GM12878 (cell line): ENCODE data around the gene WDR19. TPM values are rescaled to one million over a fixed set of nuclear protein-coding genes. Genes with fewer than 3 reads are reported as not detected.

Source experiments
- ATAC-seq: fragments of 200-7000 bp; cut with Tn5 transposase; 3 replicates; pipeline ENCODE4 v1.9.1; 2020; ENCODE audit warnings: mild to moderate bottlenecking, moderate library complexity
- BruUV-seq: library from RNA; stranded (reverse); fragments of 400-500 nt; replicated peaks from 2 replicates; lab custom pipeline; 2021; lab: Mats Ljungman, UMichigan
- CTCF ChIA-PET: fragments of 300-600 bp; sonication (Branson Sonifier 250); formaldehyde crosslinking; extraction: SDS; loops from one replicate; lab custom pipeline; 2021; ENCODE audit warnings: inconsistent platforms; lab: Yijun Ruan, JAX
- POLR2A ChIA-PET: fragments of 350-600 bp; formaldehyde crosslinking; extraction: SDS; loops from one replicate; lab custom pipeline; 2021; ENCODE audit warnings: inconsistent platforms; lab: Charles Lee
- RAD21 ChIA-PET: fragments of 300-600 bp; sonication (Branson Sonifier 250); formaldehyde crosslinking; loops from one replicate; lab custom pipeline; 2023; ENCODE audit warnings: antibody characterized with exemption; ENCODE audit not compliant: unreplicated experiment; lab: Charles Lee
- SMC1A ChIA-PET: fragments of 300-600 bp; sonication (Branson Sonifier 250); formaldehyde crosslinking; loops from one replicate; lab custom pipeline; 2023; ENCODE audit not compliant: unreplicated experiment, uncharacterized antibody; lab: Charles Lee
- DNase-seq: peaks from one replicate; pipeline ENCODE4 v3.0.0-alpha.2; 2011; ENCODE audit warnings: low read depth, low spot score
- FAIRE-seq: peaks from 3 replicates; lab custom pipeline; 2011; peaks lifted over from hg19 to GRCh38; lab: Jason Lieb, UNC
- H2AFZ ChIP-seq: 2 replicates; pipeline ENCODE4 v1.6.0; 2011; ENCODE audit warnings: low read depth, low read length, control low read depth; ENCODE audit not compliant: control insufficient read depth
- H3K27ac ChIP-seq: 2 replicates; pipeline ENCODE4 v1.5.1; 2011; ENCODE audit warnings: control low read depth; ENCODE audit not compliant: control insufficient read depth, insufficient read depth
- H3K27me3 ChIP-seq, 2 experiments: replicated peaks in 1 of 2; 2 replicates each; pipeline versions ENCODE4 v1.6.0 to v1.6.1; 2011; ENCODE audit warnings: low read length in 1 of 2; ENCODE audit not compliant: control insufficient read depth in 2 of 2, insufficient read depth in 2 of 2
- H3K36me3 ChIP-seq, 2 experiments: 2 replicates each; pipeline ENCODE4 v1.5.1; 2011; ENCODE audit warnings: low read length in 1 of 2; ENCODE audit not compliant: control insufficient read depth in 2 of 2, insufficient read depth in 2 of 2
- H3K4me1 ChIP-seq: 2 replicates; pipeline ENCODE4 v1.6.1; 2011; ENCODE audit warnings: mild to moderate bottlenecking, low read length, moderate library complexity, mixed read lengths; ENCODE audit not compliant: control insufficient read depth, insufficient read depth
- H3K4me2 ChIP-seq: 2 replicates; pipeline ENCODE4 v1.6.0; 2011; ENCODE audit warnings: control low read depth; ENCODE audit not compliant: control insufficient read depth, insufficient read depth
- H3K4me3 ChIP-seq: fragments of 200-600 bp; sonication (generic); 2 replicates; pipeline ENCODE4 v1.5.1; 2016
- H3K79me2 ChIP-seq: 2 replicates; pipeline ENCODE4 v1.6.0; 2011; ENCODE audit warnings: low read length; ENCODE audit not compliant: control insufficient read depth, insufficient read depth
- H3K9ac ChIP-seq: 2 replicates; pipeline ENCODE4 v1.8.0; 2011; ENCODE audit warnings: low read length, control low read depth, mixed read lengths; ENCODE audit not compliant: control insufficient read depth, insufficient read depth
- H3K9me3 ChIP-seq: replicated peaks from 3 replicates; pipeline ENCODE4 v1.5.1; 2011; ENCODE audit warnings: mild to moderate bottlenecking, low read length; ENCODE audit not compliant: control insufficient read depth, insufficient read depth
- H4K20me1 ChIP-seq: 2 replicates; pipeline ENCODE4 v1.6.0; 2011; ENCODE audit not compliant: control insufficient read depth, insufficient read depth
- ATF7 ChIP-seq: fragments of 450-650 bp; IDR thresholded peaks from 2 replicates; pipeline ENCODE4 v1.6.1; 2016; ENCODE audit warnings: low read depth, mild to moderate bottlenecking
- MTA2 ChIP-seq: fragments of 450-650 bp; IDR thresholded peaks from 2 replicates; pipeline ENCODE4 v1.6.1; 2016; ENCODE audit warnings: low read depth, mild to moderate bottlenecking, moderate library complexity
- MYB ChIP-seq: fragments of 150-350 bp; IDR thresholded peaks from 2 replicates; pipeline ENCODE4 v1.6.1; 2014; ENCODE audit warnings: mild to moderate bottlenecking, low read depth, low read length, borderline replicate concordance
- NFYB ChIP-seq: IDR thresholded peaks from 2 replicates; pipeline ENCODE4 v1.6.1; 2011; ENCODE audit warnings: low read depth, mild to moderate bottlenecking, low read length, improper control_type of control experiment, moderate library complexity; ENCODE audit not compliant: insufficient read depth
- RBBP5 ChIP-seq: fragments of 200-600 bp; sonication (generic); conservative IDR thresholded peaks from 2 replicates; pipeline ENCODE4 v1.6.1; 2016
- RCOR1 ChIP-seq: conservative IDR thresholded peaks from 2 replicates; pipeline ENCODE4 v1.6.1; 2012; ENCODE audit warnings: low read depth, low read length, improper control_type of control experiment
- RELA ChIP-seq: fragments of 450-650 bp; IDR thresholded peaks from 2 replicates; pipeline ENCODE4 v1.8.0; 2014; ENCODE audit warnings: borderline replicate concordance; ENCODE audit not compliant: partially characterized antibody
- RFX5 ChIP-seq: IDR thresholded peaks from 2 replicates; pipeline ENCODE4 v1.6.1; 2011; ENCODE audit warnings: low read depth, low read length, improper control_type of control experiment
- SIX5 ChIP-seq: IDR thresholded peaks from 2 replicates; pipeline ENCODE4 v1.6.1; 2011; ENCODE audit warnings: mild to moderate bottlenecking, low read depth, low read length, moderate library complexity; ENCODE audit not compliant: severe bottlenecking
- TCF7 ChIP-seq: IDR thresholded peaks from 2 replicates; pipeline ENCODE4 v1.6.1; 2014; ENCODE audit warnings: antibody characterized with exemption, borderline replicate concordance
- ZNF384 ChIP-seq: IDR thresholded peaks from 2 replicates; pipeline ENCODE4 v1.6.1; 2012; ENCODE audit warnings: low read depth, mild to moderate bottlenecking, low read length, improper control_type of control experiment, borderline replicate concordance
- WGBS: methylation state at CpG from one replicate; pipeline ENCODE4 v1.1.6; 2016; ENCODE audit warnings: low lambda C conversion rate; ENCODE audit not compliant: insufficient replicate concordance, insufficient coverage; ENCODE audit errors: missing lambda C conversion rate; 5-methylcytosine and 5-hydroxymethylcytosine counted together
- in situ Hi-C: fragments of 300-500 bp; cut with MboI; formaldehyde crosslinking; loops from 9 replicates; pipeline ENCODE4 v1.14.3; 2018; ENCODE audit warnings: mixed read lengths
- intact Hi-C: fragments of 100-400 bp; cut with micrococcal nuclease; formaldehyde crosslinking; loops from one replicate; pipeline ENCODE4 v1.14.2; 2022; ENCODE audit not compliant: unreplicated experiment
- polyA plus RNA-seq, 11 experiments: library from polyadenylated mRNA; depleted of rRNA in 4 of 11; unstranded in 6 of 11; stranded (reverse) in 5 of 11; fragments of >200 nt; fragmentation: Nextera tagmentation in 4 of 11; fragmentation: Illumina TruSeq in 1 of 11; extraction: Ambion mirVana in 4 of 11; extraction: Trizol in 1 of 11; gene quantifications; 1 replicate in 1 of 11; 2 replicates in 10 of 11; pipeline versions ENCODE4 v1.2.1 to v1.2.3, GENCODE V29; 2011 to 2016; ENCODE audit warnings: inconsistent platforms in 2 of 11, missing spikeins in 2 of 11, low read depth in 1 of 11
- total RNA-seq, 4 experiments: library from RNA; depleted of rRNA in 3 of 4; stranded (reverse); fragments of >200 nt in 3 of 4; fragmentation: Illumina TruSeq in 1 of 4; extraction: Trizol in 1 of 4; gene quantifications; 2 replicates each; pipeline versions ENCODE4 v1.2.1 to v1.2.3, GENCODE V29; 2013 to 2021
- TF ChIP-seq, protein P1 (sequence below): fragments of 450-650 bp; IDR thresholded peaks from 2 replicates; pipeline ENCODE4 v1.6.1; 2014; ENCODE audit warnings: mild to moderate bottlenecking

WDR19 gene
- total and polyA plus RNA-seq, 10 of the 15 experiments (the other 5 are each of a cell fraction or from before 2014, with no cell fraction given), result 3.5 to 15.4 (median 7.3) TPM

DNA sequence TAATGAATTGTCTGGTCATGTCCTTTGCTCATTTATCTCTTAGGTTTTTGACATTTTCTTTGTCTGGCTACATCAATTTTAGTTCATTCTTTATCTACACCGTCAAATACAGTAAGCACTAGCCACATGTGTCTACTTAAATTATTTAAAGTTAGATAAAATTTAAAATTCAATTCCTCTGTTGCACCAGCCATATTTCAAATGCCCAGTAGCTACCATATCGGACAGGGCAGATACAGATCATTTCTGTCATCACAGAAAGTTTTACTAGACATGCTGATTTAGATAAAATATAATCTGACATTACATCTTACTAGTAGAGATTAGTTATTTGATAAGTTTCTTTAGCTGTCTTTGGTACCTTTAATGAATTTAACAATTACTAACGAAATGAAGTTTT lies 61.1 kb downstream of the WDR19 start:
- Histone ChIP-seq H3K27me3 (no peaks in the 10 kb centered on the region), H3K27ac (no peak overlapping the region), H3K9ac (no peak overlapping the region), H3K79me2 (no peaks in the 10 kb centered on the region), H3K36me3 (no peaks in the 10 kb centered on the region), H3K4me2 (no peak overlapping the region), H3K9me3 (no peaks in the 10 kb centered on the region), H3K4me1 (no peaks in the 10 kb centered on the region), H4K20me1 (no peaks in the 10 kb centered on the region), H3K4me3 (no peak overlapping the region), H2AFZ (no peak overlapping the region)
- in situ Hi-C loops (no loop called here), intact Hi-C loops (no loop called here)
- DNase-seq (no peak), FAIRE-seq (no peak), ATAC-seq (no peak)
- no peak for TF ChIP-seq TCF7
- ChIA-PET RAD21 (no interaction called here), SMC1A (interaction anchor here (0.8 to 1.0 kb wide), 4 partner anchors 9 to 109 kb away, joined by 3 to 4 read pairs (median 4); no protein-coding TSS in a partner anchor), CTCF (no interaction called here), POLR2A (no interaction called here)
- BruUV-seq, result no TSS peak
- WGBS, result 94% methylated on average over 3 of the region's 3 CpGs

DNA sequence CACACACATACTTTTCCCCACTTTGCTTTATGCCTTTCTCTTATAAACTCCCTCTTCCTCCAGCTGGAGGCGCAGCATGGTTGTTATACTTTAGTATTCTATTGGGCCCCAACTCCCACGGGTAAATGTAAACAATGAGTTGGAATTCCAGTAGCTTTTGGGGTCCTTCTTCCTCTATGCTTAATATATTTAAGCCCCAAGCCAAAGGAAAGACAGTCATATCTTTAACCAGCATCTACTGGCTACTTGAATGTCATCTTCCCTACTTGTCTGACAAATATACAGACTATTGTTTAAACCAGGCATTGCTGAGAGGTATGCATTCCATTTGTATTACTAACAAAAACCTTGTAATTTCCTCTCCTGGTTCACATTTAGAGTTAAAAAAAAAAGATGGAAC lies 72.9 kb downstream of the WDR19 start:
- ChIA-PET CTCF (interaction anchor here (1.0 kb wide), 1 partner anchor 14 kb away, joined by 3 read pairs; no protein-coding TSS in a partner anchor), POLR2A (interaction anchor here (0.5 kb wide), 1 partner anchor 14 kb away, joined by 5 read pairs; no protein-coding TSS in a partner anchor), RAD21 (no interaction called here), SMC1A (no interaction called here)
- in situ Hi-C loops, result no loop called here
- no peaks in the 10 kb centered on the region for H3K79me2 ChIP-seq
- H3K4me2 ChIP-seq, result no peak overlapping the region
- TF ChIP-seq, protein P1, sequence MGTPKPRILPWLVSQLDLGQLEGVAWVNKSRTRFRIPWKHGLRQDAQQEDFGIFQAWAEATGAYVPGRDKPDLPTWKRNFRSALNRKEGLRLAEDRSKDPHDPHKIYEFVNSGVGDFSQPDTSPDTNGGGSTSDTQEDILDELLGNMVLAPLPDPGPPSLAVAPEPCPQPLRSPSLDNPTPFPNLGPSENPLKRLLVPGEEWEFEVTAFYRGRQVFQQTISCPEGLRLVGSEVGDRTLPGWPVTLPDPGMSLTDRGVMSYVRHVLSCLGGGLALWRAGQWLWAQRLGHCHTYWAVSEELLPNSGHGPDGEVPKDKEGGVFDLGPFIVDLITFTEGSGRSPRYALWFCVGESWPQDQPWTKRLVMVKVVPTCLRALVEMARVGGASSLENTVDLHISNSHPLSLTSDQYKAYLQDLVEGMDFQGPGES, result no peak
- TF ChIP-seq RCOR1 (no peak), ZNF384 (no peak), SIX5 (no peak), NFYB (no peak), ATF7 (no peak), RFX5 (no peak), MTA2 (no peak), RELA (no peak), RBBP5 (no peak), MYB (no peak)
- intact Hi-C loops, result no loop called here
- H3K4me1 ChIP-seq, result no peaks in the 10 kb centered on the region
- no peak for DNase-seq
- WGBS, result 100% methylated on average over 2 of the region's 2 CpGs
- no peaks in the 10 kb centered on the region for H3K36me3 ChIP-seq
- no peaks in the 10 kb centered on the region for H4K20me1 ChIP-seq
- FAIRE-seq, result no peak
- no TSS peak for BruUV-seq
- H3K9ac ChIP-seq, result no peak overlapping the region
- ATAC-seq, result no peak
- no peak overlapping the region for H3K4me3 ChIP-seq
- H3K27me3 ChIP-seq, result no peaks in the 10 kb centered on the region
- H3K27ac ChIP-seq, result no peak overlapping the region
- H2AFZ ChIP-seq, result no peak overlapping the region
- no peaks in the 10 kb centered on the region for H3K9me3 ChIP-seq
